Measurements from ENCODE around the gene RELT. TPM values are rescaled to one million over a fixed set of nuclear protein-coding genes. Genes with fewer than 3 reads are reported as not detected.

RELT gene
- total RNA-seq, 2 experiments from 2014 or later: 31.2 to 39.6 TPM

DNA sequence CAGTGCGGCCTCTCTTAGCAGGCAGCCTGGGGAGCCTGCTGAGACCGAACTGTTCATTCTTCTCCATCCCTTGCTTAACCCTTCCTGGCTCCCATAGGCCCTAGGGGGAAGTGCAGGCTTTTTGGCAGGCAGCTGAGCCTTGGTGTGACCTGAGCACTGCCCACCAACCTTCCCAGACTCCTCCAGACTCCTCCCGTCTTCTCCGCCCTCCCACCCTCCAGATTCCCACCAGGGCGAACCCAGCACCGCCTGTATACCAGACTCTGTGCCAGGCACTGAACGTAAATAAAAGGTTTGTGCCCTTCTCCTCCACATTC lies 7.9 kb downstream of the RELT start:
- CTCF ChIA-PET: interaction anchor here (1.1 to 5.0 kb wide), 8 partner anchors 9 to 155 kb away, joined by 3 to 43 read pairs (median 5); no protein-coding TSS in a partner anchor
- Mint-ChIP-seq H3K4me1 (peaks cover 76% of the 10 kb centered on the region), H3K4me3 (no peak overlapping the region), H3K27ac (peak overlapping the region; percentile 85), H3K27me3 (no peaks in the 10 kb centered on the region), H3K36me3 (peaks cover 1% of the 10 kb centered on the region), H3K9me3 (ENCODE audit: low read depth) (no peaks in the 10 kb centered on the region)
- DNase-seq (no peak), ATAC-seq (no peak)

DNA sequence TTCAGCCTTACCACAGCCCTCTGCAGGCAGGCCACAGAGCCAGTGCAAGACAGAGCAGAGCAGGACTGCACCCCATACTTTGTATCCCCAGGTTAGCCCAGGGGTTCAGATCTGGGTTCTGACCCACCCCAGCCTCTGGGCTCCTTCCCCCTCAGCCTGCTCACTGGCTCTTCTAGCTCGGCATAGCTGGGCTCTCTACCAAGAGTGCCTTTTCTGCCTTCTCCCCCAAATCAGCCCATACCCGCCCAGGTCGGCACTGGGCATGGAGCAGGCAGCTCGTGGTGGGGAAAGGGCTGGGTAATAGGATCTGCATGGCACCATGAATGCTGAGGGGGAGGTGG lies 8.3 kb downstream of the RELT start:
- Mint-ChIP-seq H3K4me1 (peaks cover 74% of the 10 kb centered on the region), H3K36me3 (peaks cover 1% of the 10 kb centered on the region), H3K27me3 (no peaks in the 10 kb centered on the region), H3K9me3 (ENCODE audit: low read depth) (no peaks in the 10 kb centered on the region), H3K4me3 (peak overlapping the region; percentile 10), H3K27ac (peak overlapping the region; percentile 85)
- DNase-seq (no peak), ATAC-seq (peak; percentile 4)
- CTCF ChIA-PET: interaction anchor here (0.9 to 5.0 kb wide), 10 partner anchors 8 to 90 kb away, joined by 3 to 43 read pairs (median 4); partner anchors contain the start of gene RELT

GRCh38 chr11:73384872-73385689 lies 8.9 kb downstream of the RELT start:
- H3K4me1 Mint-ChIP-seq: peaks cover 69% of the 10 kb centered on the region
- H3K36me3 Mint-ChIP-seq: no peaks in the 10 kb centered on the region
- no peaks in the 10 kb centered on the region for H3K27me3 Mint-ChIP-seq
- H3K9me3 Mint-ChIP-seq (ENCODE audit: low read depth): no peaks in the 10 kb centered on the region
- DNase-seq (peak; percentile 68), ATAC-seq (peak; percentile 52)
- H3K4me3 Mint-ChIP-seq: peak overlapping the region; percentile 10
- peak overlapping the region; percentile 85 for H3K27ac Mint-ChIP-seq
- CTCF ChIA-PET: interaction anchor here (0.9 to 5.0 kb wide), 10 partner anchors 8 to 90 kb away, joined by 3 to 43 read pairs (median 4); partner anchors contain the start of gene RELT

- Mint-ChIP-seq H3K27me3 (no peaks in the 10 kb centered on the region), H3K4me1 (peaks cover 64% of the 10 kb centered on the region), H3K9me3 (ENCODE audit: low read depth) (no peaks in the 10 kb centered on the region), H3K4me3 (no peak overlapping the region), H3K36me3 (no peaks in the 10 kb centered on the region), H3K27ac (peak overlapping the region; percentile 85)
- ATAC-seq (no peak), DNase-seq (no peak)
- CTCF ChIA-PET: interaction anchor here (1.4 to 5.0 kb wide), 2 partner anchors 27 to 35 kb away, joined by 5 to 43 read pairs; no protein-coding TSS in a partner anchor
Observed at GRCh38 chr11:73386016-73386415, 9.8 kb downstream of the RELT start.

DNA sequence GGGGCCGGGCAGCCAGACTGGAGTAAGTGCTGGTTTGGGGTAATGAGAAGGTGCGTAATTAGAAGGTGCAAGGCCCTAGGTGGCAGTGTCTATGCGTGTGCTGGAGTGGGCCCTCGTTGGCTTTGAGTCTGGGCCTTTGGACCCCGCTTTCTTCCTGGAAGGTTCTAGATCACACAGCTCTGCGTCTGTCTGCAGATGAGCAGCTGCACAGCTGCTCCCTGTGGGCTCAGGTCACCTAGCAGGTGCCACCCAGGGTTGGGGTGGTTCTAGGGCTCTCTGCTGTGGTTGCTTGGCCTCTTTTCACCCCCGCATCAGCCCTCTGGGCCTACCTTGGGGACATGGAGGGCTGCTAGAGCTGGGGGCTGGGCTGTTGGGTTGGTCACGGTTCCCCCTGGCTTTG lies 10.3 kb downstream of the RELT start:
- CTCF ChIA-PET: interaction anchor here (0.6 to 5.0 kb wide), 3 partner anchors 10 to 274 kb away, joined by 3 to 43 read pairs (median 3); partner anchors contain the start of gene RELT
- peak overlapping the region; percentile 85 for H3K27ac Mint-ChIP-seq
- ATAC-seq: no peak

DNA sequence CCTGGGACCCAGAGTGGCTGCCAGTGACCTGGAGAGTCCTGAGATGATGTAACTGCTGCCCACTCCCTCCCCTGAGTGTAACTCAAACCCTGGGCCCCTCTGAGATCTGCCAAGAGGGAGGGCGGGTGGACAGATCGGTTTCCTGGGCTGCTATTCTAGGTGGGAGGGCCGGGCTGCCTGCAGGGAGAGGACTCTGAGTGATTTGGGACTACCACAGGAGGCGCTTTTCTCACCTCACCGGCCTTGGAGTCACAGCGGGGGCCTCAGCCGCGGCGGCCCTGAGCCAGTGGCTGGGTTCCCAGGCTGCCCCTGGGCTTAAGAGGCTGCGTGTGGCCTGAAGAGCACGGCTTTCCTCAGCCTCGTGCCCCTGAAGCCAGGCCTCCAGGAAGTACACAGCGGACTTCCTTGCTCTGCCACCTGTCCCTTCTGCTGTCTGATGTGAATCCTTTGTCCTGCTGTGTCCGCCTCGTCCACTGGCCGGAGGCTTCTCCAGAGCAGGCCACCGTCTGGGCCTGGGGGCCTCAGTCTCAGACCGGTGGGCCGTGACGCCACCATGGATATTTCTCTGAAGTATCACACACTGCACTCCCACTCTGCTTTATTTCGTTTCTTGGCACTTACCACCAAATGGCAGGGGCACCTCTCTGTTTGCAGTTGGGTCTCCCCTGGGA lies 11.5 kb downstream of the RELT start:
- ATAC-seq (no peak), DNase-seq (no peak)
- Mint-ChIP-seq H3K4me1 (peaks cover 51% of the 10 kb centered on the region), H3K36me3 (no peaks in the 10 kb centered on the region), H3K27ac (peak overlapping the region; percentile 75), H3K9me3 (ENCODE audit: low read depth) (no peaks in the 10 kb centered on the region), H3K4me3 (no peak overlapping the region), H3K27me3 (no peaks in the 10 kb centered on the region)
- CTCF ChIA-PET: interaction anchor here (1.3 to 5.0 kb wide), 4 partner anchors 11 to 37 kb away, joined by 3 to 43 read pairs (median 14); partner anchors contain the start of gene RELT

More for the DNA sequence above, 10.3 kb downstream of the RELT start:
- DNase-seq: no peak
- no peak overlapping the region for H3K4me3 Mint-ChIP-seq
- H3K4me1 Mint-ChIP-seq: peaks cover 61% of the 10 kb centered on the region
- H3K36me3 Mint-ChIP-seq: no peaks in the 10 kb centered on the region
- H3K9me3 Mint-ChIP-seq (ENCODE audit: low read depth): no peaks in the 10 kb centered on the region
- no peaks in the 10 kb centered on the region for H3K27me3 Mint-ChIP-seq

- peaks cover 44% of the 10 kb centered on the region for H3K4me1 Mint-ChIP-seq
- CTCF ChIA-PET: interaction anchor here (2.1 to 2.7 kb wide), 2 partner anchors 12 to 38 kb away, joined by 4 to 24 read pairs; partner anchors contain the start of gene RELT
- H3K9me3 Mint-ChIP-seq (ENCODE audit: low read depth): no peaks in the 10 kb centered on the region
- DNase-seq (no peak), ATAC-seq (no peak)
- H3K27me3 Mint-ChIP-seq: no peaks in the 10 kb centered on the region
- H3K4me3 Mint-ChIP-seq: no peak overlapping the region
- peaks cover 3% of the 10 kb centered on the region for H3K36me3 Mint-ChIP-seq
- H3K27ac Mint-ChIP-seq: peak overlapping the region; percentile 72
Observed at GRCh38 chr11:73388265-73389133, 12.3 kb downstream of the RELT start.

GRCh38 chr11:73389134-73389525 lies 12.9 kb downstream of the RELT start:
- H3K27ac Mint-ChIP-seq: no peak overlapping the region
- H3K27me3 Mint-ChIP-seq: no peaks in the 10 kb centered on the region
- CTCF ChIA-PET: interaction anchor here (1.3 to 2.7 kb wide), 3 partner anchors 12 to 40 kb away, joined by 4 to 24 read pairs (median 4); partner anchors contain the start of gene RELT
- no peak overlapping the region for H3K4me3 Mint-ChIP-seq
- peaks cover 3% of the 10 kb centered on the region for H3K36me3 Mint-ChIP-seq
- ATAC-seq (no peak), DNase-seq (no peak)
- no peaks in the 10 kb centered on the region for H3K9me3 Mint-ChIP-seq (ENCODE audit: low read depth)
- peaks cover 38% of the 10 kb centered on the region for H3K4me1 Mint-ChIP-seq

DNA sequence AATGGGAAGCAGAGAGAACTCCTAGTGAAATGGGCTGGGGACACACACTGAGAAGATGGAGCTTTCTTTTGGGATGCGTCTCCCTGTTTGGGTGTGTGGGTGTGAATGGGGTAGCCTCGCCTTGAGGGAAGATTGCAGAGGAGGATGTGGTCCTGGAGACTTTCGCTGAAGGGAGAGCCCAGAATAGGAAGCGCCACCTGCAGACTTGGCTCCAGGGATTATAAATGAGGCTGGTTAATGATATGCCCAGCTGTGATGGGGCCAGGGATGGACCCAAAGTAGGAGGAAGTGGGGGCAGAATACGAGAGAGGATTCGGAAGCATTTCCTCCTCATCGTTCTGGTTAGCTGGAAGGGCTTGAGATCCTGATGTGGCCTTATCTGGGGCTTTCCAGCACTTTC lies 13.7 kb downstream of the RELT start:
- Mint-ChIP-seq H3K36me3 (peaks cover 3% of the 10 kb centered on the region), H3K4me3 (no peak overlapping the region), H3K27me3 (no peaks in the 10 kb centered on the region), H3K9me3 (ENCODE audit: low read depth) (no peaks in the 10 kb centered on the region), H3K27ac (peak overlapping the region; percentile 0), H3K4me1 (peaks cover 30% of the 10 kb centered on the region)
- CTCF ChIA-PET: interaction anchor here (1.3 to 2.7 kb wide), 3 partner anchors 13 to 41 kb away, joined by 4 to 24 read pairs (median 4); partner anchors contain the start of gene RELT
- ATAC-seq (no peak), DNase-seq (no peak)

- Mint-ChIP-seq H3K4me3 (no peak overlapping the region), H3K27me3 (no peaks in the 10 kb centered on the region), H3K36me3 (peaks cover 5% of the 10 kb centered on the region), H3K9me3 (ENCODE audit: low read depth) (no peaks in the 10 kb centered on the region), H3K27ac (peak overlapping the region; percentile 28), H3K4me1 (peaks cover 20% of the 10 kb centered on the region)
- CTCF ChIA-PET: interaction anchor here (1.3 to 3.9 kb wide), 3 partner anchors 39 to 42 kb away, joined by 4 to 130 read pairs (median 24); no protein-coding TSS in a partner anchor
- DNase-seq: no peak
- ATAC-seq: no peak
Observed at GRCh38 chr11:73390601-73391565, 14.7 kb downstream of the RELT start.

- ATAC-seq: no peak
- Mint-ChIP-seq H3K4me1 (peaks cover 12% of the 10 kb centered on the region), H3K27me3 (no peaks in the 10 kb centered on the region), H3K27ac (no peak overlapping the region), H3K36me3 (peaks cover 5% of the 10 kb centered on the region), H3K4me3 (no peak overlapping the region), H3K9me3 (ENCODE audit: low read depth) (no peaks in the 10 kb centered on the region)
- no peak for DNase-seq
- CTCF ChIA-PET: interaction anchor here (3.9 kb wide), 1 partner anchor 40 kb away, joined by 130 read pairs; no protein-coding TSS in a partner anchor
Observed at GRCh38 chr11:73391665-73392064, 15.5 kb downstream of the RELT start.
